Activated T-cell treated with anti-CD3 and anti-CD28 coated beads, Interleukin-2, amount 50 U/mL, for 4 hours (primary cell): ENCODE results near the gene DGKI. TPM values are rescaled to one million over a fixed set of nuclear protein-coding genes. Genes with fewer than 3 reads are reported as not detected.

Source experiments
- ATAC-seq, 2 donors: fragments of 200-7000 bp; cut with Tn5 transposase; one replicate each; pipeline ENCODE4 v1.10.0; 2021
- DNase-seq: peaks from one replicate; pipeline ENCODE4 v3.0.0-alpha.2; 2020
- H3K27me3 Mint-ChIP-seq: one replicate; pipeline ENCODE4 v1.8.0; 2021; ENCODE audit warnings: low read depth, mixed read lengths
- H3K36me3 Mint-ChIP-seq: one replicate; pipeline ENCODE4 v1.8.0; 2022; ENCODE audit warnings: mixed read lengths; ENCODE audit not compliant: insufficient read depth
- H3K4me1 Mint-ChIP-seq: one replicate; pipeline ENCODE4 v1.8.0; 2021; ENCODE audit warnings: low read depth, mixed read lengths
- H3K4me3 Mint-ChIP-seq: one replicate; pipeline ENCODE4 v1.8.0; 2021; ENCODE audit warnings: mild to moderate bottlenecking, moderate library complexity, mixed read lengths
- H3K9me3 Mint-ChIP-seq: one replicate; pipeline ENCODE4 v1.8.0; 2021; ENCODE audit warnings: mixed read lengths
- total RNA-seq, 3 donors: library from RNA; stranded (reverse); gene quantifications; one replicate each; pipeline ENCODE4 v1.2.1, GENCODE V29; 2021

The DGKI gene
- total RNA-seq, 3 donors from 2014 or later: 1.2 to 4.3 (median 1.3) TPM

- peaks cover 3% of the 10 kb centered on the region for H3K27me3 Mint-ChIP-seq
- no peaks in the 10 kb centered on the region for H3K9me3 Mint-ChIP-seq
- ATAC-seq (no peak), DNase-seq (no peak)
- no peaks in the 10 kb centered on the region for H3K4me1 Mint-ChIP-seq
- no peak overlapping the region for H3K4me3 Mint-ChIP-seq
- H3K36me3 Mint-ChIP-seq: no peaks in the 10 kb centered on the region
These were observed 259.4 kb downstream of the DGKI start for GRCh38 chr7:137587326-137587725.

GRCh38 chr7:137585591-137585990 lies 261.2 kb downstream of the DGKI start:
- DNase-seq (no peak), ATAC-seq (no peak)
- no peak overlapping the region for H3K4me3 Mint-ChIP-seq
- peaks cover 3% of the 10 kb centered on the region for H3K27me3 Mint-ChIP-seq
- H3K36me3 Mint-ChIP-seq: no peaks in the 10 kb centered on the region
- no peaks in the 10 kb centered on the region for H3K9me3 Mint-ChIP-seq
- no peaks in the 10 kb centered on the region for H3K4me1 Mint-ChIP-seq

- no peak overlapping the region for H3K4me3 Mint-ChIP-seq
- ATAC-seq: no peak
- no peak for DNase-seq
- no peaks in the 10 kb centered on the region for H3K36me3 Mint-ChIP-seq
- no peaks in the 10 kb centered on the region for H3K27me3 Mint-ChIP-seq
- H3K9me3 Mint-ChIP-seq: no peaks in the 10 kb centered on the region
- no peaks in the 10 kb centered on the region for H3K4me1 Mint-ChIP-seq
These were observed 263.6 kb downstream of the DGKI start for GRCh38 chr7:137583172-137583571.

GRCh38 chr7:137579913-137580640 lies 266.7 kb downstream of the DGKI start:
- Mint-ChIP-seq H3K36me3 (no peaks in the 10 kb centered on the region), H3K4me3 (no peak overlapping the region), H3K4me1 (no peaks in the 10 kb centered on the region), H3K27me3 (no peaks in the 10 kb centered on the region), H3K9me3 (no peaks in the 10 kb centered on the region)
- DNase-seq: no peak
- ATAC-seq: no peak

- Mint-ChIP-seq H3K36me3 (no peaks in the 10 kb centered on the region), H3K4me3 (no peak overlapping the region), H3K27me3 (no peaks in the 10 kb centered on the region), H3K9me3 (no peaks in the 10 kb centered on the region), H3K4me1 (no peaks in the 10 kb centered on the region)
- ATAC-seq: no peak
- DNase-seq: no peak
These were observed 268.2 kb downstream of the DGKI start for GRCh38 chr7:137578541-137578940.

GRCh38 chr7:137577184-137577583 lies 269.6 kb downstream of the DGKI start:
- Mint-ChIP-seq H3K27me3 (no peaks in the 10 kb centered on the region), H3K4me1 (no peaks in the 10 kb centered on the region), H3K36me3 (no peaks in the 10 kb centered on the region), H3K4me3 (no peak overlapping the region), H3K9me3 (no peaks in the 10 kb centered on the region)
- DNase-seq: no peak
- ATAC-seq: no peak

- Mint-ChIP-seq H3K36me3 (no peaks in the 10 kb centered on the region), H3K27me3 (no peaks in the 10 kb centered on the region), H3K9me3 (no peaks in the 10 kb centered on the region), H3K4me3 (no peak overlapping the region), H3K4me1 (no peaks in the 10 kb centered on the region)
- ATAC-seq (no peak), DNase-seq (no peak)
These were observed 270.3 kb downstream of the DGKI start for GRCh38 chr7:137576481-137576880.

- DNase-seq (no peak), ATAC-seq (no peak)
- Mint-ChIP-seq H3K27me3 (no peaks in the 10 kb centered on the region), H3K4me1 (no peaks in the 10 kb centered on the region), H3K4me3 (no peak overlapping the region), H3K9me3 (no peaks in the 10 kb centered on the region), H3K36me3 (no peaks in the 10 kb centered on the region)
These were observed 272.0 kb downstream of the DGKI start for GRCh38 chr7:137574812-137575211.

GRCh38 chr7:137572056-137572784 lies 274.6 kb downstream of the DGKI start:
- no peaks in the 10 kb centered on the region for H3K27me3 Mint-ChIP-seq
- DNase-seq (no peak), ATAC-seq (no peak)
- H3K4me1 Mint-ChIP-seq: no peaks in the 10 kb centered on the region
- H3K36me3 Mint-ChIP-seq: no peaks in the 10 kb centered on the region
- no peaks in the 10 kb centered on the region for H3K9me3 Mint-ChIP-seq
- H3K4me3 Mint-ChIP-seq: no peak overlapping the region

- Mint-ChIP-seq H3K9me3 (peaks cover 9% of the 10 kb centered on the region), H3K27me3 (peaks cover 4% of the 10 kb centered on the region), H3K36me3 (no peaks in the 10 kb centered on the region), H3K4me1 (no peaks in the 10 kb centered on the region), H3K4me3 (no peak overlapping the region)
- ATAC-seq (no peak), DNase-seq (no peak)
These were observed 282.1 kb downstream of the DGKI start for GRCh38 chr7:137564677-137565076.

GRCh38 chr7:137563981-137564380 lies 282.8 kb downstream of the DGKI start:
- no peak for DNase-seq
- peaks cover 10% of the 10 kb centered on the region for H3K9me3 Mint-ChIP-seq
- H3K4me1 Mint-ChIP-seq: no peaks in the 10 kb centered on the region
- peaks cover 4% of the 10 kb centered on the region for H3K27me3 Mint-ChIP-seq
- H3K36me3 Mint-ChIP-seq: no peaks in the 10 kb centered on the region
- no peak for ATAC-seq
- no peak overlapping the region for H3K4me3 Mint-ChIP-seq

GRCh38 chr7:137547485-137547884 lies 299.3 kb downstream of the DGKI start:
- H3K36me3 Mint-ChIP-seq: no peaks in the 10 kb centered on the region
- no peak overlapping the region for H3K4me3 Mint-ChIP-seq
- H3K9me3 Mint-ChIP-seq: no peaks in the 10 kb centered on the region
- no peaks in the 10 kb centered on the region for H3K4me1 Mint-ChIP-seq
- DNase-seq: no peak
- H3K27me3 Mint-ChIP-seq: no peaks in the 10 kb centered on the region
- no peak for ATAC-seq

- ATAC-seq: no peak
- no peaks in the 10 kb centered on the region for H3K4me1 Mint-ChIP-seq
These were observed 300.1 kb downstream of the DGKI start for GRCh38 chr7:137546671-137547070.

GRCh38 chr7:137546009-137546408 lies 300.8 kb downstream of the DGKI start:
- ATAC-seq: no peak
- Mint-ChIP-seq H3K4me3 (no peak overlapping the region), H3K4me1 (no peaks in the 10 kb centered on the region), H3K9me3 (no peaks in the 10 kb centered on the region), H3K27me3 (no peaks in the 10 kb centered on the region), H3K36me3 (no peaks in the 10 kb centered on the region)
- no peak for DNase-seq

More at GRCh38 chr7:137546671-137547070, 300.1 kb downstream of the DGKI start:
- Mint-ChIP-seq H3K9me3 (no peaks in the 10 kb centered on the region), H3K27me3 (no peaks in the 10 kb centered on the region), H3K36me3 (no peaks in the 10 kb centered on the region), H3K4me3 (no peak overlapping the region)
- no peak for DNase-seq

GRCh38 chr7:137545059-137545716 lies 301.6 kb downstream of the DGKI start:
- no peaks in the 10 kb centered on the region for H3K4me1 Mint-ChIP-seq
- no peaks in the 10 kb centered on the region for H3K9me3 Mint-ChIP-seq
- H3K27me3 Mint-ChIP-seq: no peaks in the 10 kb centered on the region
- H3K4me3 Mint-ChIP-seq: no peak overlapping the region
- DNase-seq: no peak
- H3K36me3 Mint-ChIP-seq: no peaks in the 10 kb centered on the region
- ATAC-seq: no peak
